Esophagus squamous epithelium (tissue), 5 donors: ENCODE data around the gene SLC1A3. TPM values are rescaled to one million over a fixed set of nuclear protein-coding genes. Genes with fewer than 3 reads are reported as not detected.

Experiments used
- DNase-seq: peaks from one replicate; lab custom pipeline; 2025; lab: John Stamatoyannopoulos, UW
- H3K27ac ChIP-seq, 4 donors: fragments of 200-600 bp; sonication (generic); one replicate each; pipeline ENCODE4 v1.5.1; 2016 to 2019; ENCODE audit warnings: mild to moderate bottlenecking in 1 of 4
- H3K27me3 ChIP-seq, 4 donors: fragments of 200-600 bp; sonication (generic); 1 replicate in 3 of 4; 2 replicates in 1 of 4; pipeline versions ENCODE4 v1.5.1 to v1.6.0; 2017 to 2021; ENCODE audit warnings: antibody characterized with exemption in 1 of 4
- H3K36me3 ChIP-seq, 3 donors: fragments of 200-600 bp; sonication (generic); one replicate each; pipeline ENCODE4 v1.5.1; 2016 to 2019
- H3K4me1 ChIP-seq, 3 donors: fragments of 200-600 bp; sonication (generic); one replicate each; pipeline ENCODE4 v1.5.1; 2017 to 2019
- H3K4me3 ChIP-seq, 4 donors: fragments of 200-600 bp; sonication (generic); 1 replicate in 3 of 4; 2 replicates in 1 of 4; pipeline ENCODE4 v1.5.1; 2016 to 2019; ENCODE audit warnings: mild to moderate bottlenecking in 2 of 4, moderate library complexity in 1 of 4
- H3K9me3 ChIP-seq, 3 donors: fragments of 200-600 bp; sonication (generic); one replicate each; pipeline ENCODE4 v1.5.1; 2016 to 2019
- POLR2A ChIP-seq, 4 donors: fragments of 450-650 bp; IDR thresholded peaks; one replicate each; pipeline ENCODE4 v1.6.1; 2017; ENCODE audit warnings: antibody characterized with exemption in 4 of 4, mild to moderate bottlenecking in 4 of 4, moderate library complexity in 3 of 4
- WGBS, 2 donors: methylation state at CpG; one replicate each; pipeline ENCODE4 v1.1.5; 2018; 5-methylcytosine and 5-hydroxymethylcytosine counted together
- intact Hi-C: fragments of 100-400 bp; cut with DNase I; formaldehyde crosslinking; loops from one replicate; pipeline ENCODE4 v1.15.0; 2022
- total RNA-seq, 4 donors: library from RNA; depleted of rRNA; stranded (reverse); fragments of >200 nt; gene quantifications; one replicate each; pipeline ENCODE4 v1.1.0, GENCODE V29; 2016
- TF ChIP-seq, protein P1 (sequence below), 6 experiments: fragments of 450-650 bp in 4 of 6; fragments of 200-600 bp in 2 of 6; sonication (generic) in 2 of 6; IDR thresholded peaks; one replicate each; pipeline ENCODE4 v1.5.1; 2016 to 2019; ENCODE audit warnings: antibody characterized with exemption in 6 of 6, mild to moderate bottlenecking in 4 of 6, moderate library complexity in 4 of 6
- donor health status: DM: yes; HTN: yes; CAD: no.

Gene SLC1A3
- total RNA-seq, 4 donors from 2014 or later: 16.2 to 54.8 (median 31.4) TPM

DNA sequence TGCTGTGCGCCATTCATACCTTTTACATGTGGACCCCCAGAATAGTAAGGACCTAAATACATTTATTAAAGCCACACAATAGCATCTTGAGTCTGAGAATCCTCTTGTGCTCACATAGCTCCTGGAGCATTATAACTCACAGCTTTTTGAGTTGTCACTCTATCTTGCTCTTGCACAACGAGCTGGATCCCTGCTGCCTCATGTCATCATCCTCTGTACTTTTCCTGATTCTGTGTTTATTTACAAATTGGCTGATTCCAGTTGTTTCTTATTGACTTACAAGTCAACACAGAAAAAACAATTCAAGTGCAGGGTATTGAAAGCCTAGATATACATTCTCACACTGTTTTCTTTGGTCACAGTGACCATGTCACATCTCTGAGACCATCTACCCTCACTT is 112.9 kb downstream of the SLC1A3 start:
- H3K36me3 ChIP-seq: no peaks in the 10 kb centered on the region
- no peak for TF ChIP-seq POLR2A (IDR thresholded peaks at IDR 0.05)
- no peak overlapping the region for H3K4me3 ChIP-seq
- no peaks in the 10 kb centered on the region for H3K27me3 ChIP-seq
- WGBS, 2 donors: 74 to 78% methylated on average over 2 of the region's 2 CpGs
- H3K9me3 ChIP-seq: no peaks in the 10 kb centered on the region
- H3K27ac ChIP-seq: no peak overlapping the region
- intact Hi-C loops: no loop called here
- no peak for DNase-seq
- H3K4me1 ChIP-seq: peaks cover 0 to 24% (median 0%) of the 10 kb centered on the region in 3 donors

DNA sequence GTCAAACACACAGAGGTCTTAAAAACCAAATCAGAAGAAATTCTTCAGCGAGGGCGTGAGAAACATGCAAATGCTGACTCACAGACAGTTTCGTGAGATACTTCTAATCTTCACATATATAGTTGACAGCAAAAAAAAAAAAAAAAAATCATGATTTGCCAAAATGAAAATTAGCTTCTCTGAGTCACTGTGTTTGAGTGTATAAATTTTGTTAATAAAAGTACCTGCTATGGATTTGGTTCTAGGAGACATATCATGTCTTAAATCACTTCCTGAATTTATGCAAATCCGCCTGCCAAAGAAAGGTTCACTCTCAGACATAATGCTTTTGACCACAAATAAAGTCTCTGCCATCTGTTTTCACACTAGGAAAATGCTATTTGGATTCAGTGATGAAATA is 114.3 kb downstream of the SLC1A3 start:
- TF ChIP-seq POLR2A (IDR thresholded peaks at IDR 0.05): no peak
- TF ChIP-seq, protein P1, sequence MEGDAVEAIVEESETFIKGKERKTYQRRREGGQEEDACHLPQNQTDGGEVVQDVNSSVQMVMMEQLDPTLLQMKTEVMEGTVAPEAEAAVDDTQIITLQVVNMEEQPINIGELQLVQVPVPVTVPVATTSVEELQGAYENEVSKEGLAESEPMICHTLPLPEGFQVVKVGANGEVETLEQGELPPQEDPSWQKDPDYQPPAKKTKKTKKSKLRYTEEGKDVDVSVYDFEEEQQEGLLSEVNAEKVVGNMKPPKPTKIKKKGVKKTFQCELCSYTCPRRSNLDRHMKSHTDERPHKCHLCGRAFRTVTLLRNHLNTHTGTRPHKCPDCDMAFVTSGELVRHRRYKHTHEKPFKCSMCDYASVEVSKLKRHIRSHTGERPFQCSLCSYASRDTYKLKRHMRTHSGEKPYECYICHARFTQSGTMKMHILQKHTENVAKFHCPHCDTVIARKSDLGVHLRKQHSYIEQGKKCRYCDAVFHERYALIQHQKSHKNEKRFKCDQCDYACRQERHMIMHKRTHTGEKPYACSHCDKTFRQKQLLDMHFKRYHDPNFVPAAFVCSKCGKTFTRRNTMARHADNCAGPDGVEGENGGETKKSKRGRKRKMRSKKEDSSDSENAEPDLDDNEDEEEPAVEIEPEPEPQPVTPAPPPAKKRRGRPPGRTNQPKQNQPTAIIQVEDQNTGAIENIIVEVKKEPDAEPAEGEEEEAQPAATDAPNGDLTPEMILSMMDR (IDR thresholded peaks at IDR 0.05): no peak
- Histone ChIP-seq H3K4me1 (peaks cover 0 to 24% (median 0%) of the 10 kb centered on the region in 3 donors), H3K27me3 (no peaks in the 10 kb centered on the region), H3K36me3 (no peaks in the 10 kb centered on the region), H3K27ac (no peak overlapping the region), H3K4me3 (no peak overlapping the region), H3K9me3 (no peaks in the 10 kb centered on the region)
- intact Hi-C loops: no loop called here
- 34 to 41% methylated on average over 4 of the region's 4 CpGs for WGBS, 2 donors
- no peak for DNase-seq

DNA sequence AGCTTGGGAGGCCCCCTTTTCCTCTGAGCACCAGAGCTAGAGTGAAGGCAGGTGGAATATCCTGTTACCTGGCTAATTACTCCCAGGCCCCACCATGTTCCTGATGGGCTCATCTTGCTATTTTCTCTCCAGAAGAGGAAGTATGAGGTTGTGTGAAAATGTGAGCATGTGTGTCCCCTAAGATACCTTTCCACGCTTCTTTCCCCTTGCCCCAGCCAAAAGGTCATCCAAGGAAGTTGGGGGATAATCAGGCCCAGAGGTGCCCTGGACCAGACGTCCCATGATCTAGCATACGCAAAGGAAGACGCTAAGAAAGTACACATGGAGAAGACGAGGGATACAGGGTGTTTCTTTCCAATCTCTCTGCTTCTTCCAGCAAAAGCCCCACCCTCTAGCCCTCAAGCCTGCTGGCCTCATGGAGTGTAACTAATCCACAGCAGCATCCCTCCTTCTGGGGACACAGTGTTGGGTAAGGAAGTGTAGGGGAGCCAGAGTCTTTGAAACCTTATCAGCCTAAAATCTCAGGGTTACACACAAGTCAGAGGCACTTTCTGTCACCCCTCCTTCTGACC is 115.3 kb downstream of the SLC1A3 start:
- WGBS, 2 donors: 67 to 76% methylated on average over 4 to 5 of the region's 5 CpGs

DNA sequence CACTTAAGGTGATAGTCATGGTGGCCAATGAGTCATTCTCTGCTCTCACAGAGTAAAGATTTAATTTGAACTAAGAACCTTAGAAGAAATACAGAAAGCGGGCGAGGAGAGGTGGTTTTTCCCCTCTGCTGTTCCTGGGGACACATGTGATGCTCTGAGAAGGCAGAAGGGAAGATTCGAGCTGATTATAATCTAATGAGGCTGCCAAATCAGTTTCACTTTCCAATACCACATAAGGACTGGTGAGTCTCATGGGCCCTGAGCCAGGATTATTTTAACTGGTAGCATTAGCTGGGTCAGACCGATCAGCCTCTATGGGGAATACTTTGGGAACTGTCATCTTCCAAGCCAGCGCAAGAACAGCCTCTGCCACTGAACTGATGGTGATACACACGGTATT is 116.5 kb downstream of the SLC1A3 start:
- Histone ChIP-seq H3K27ac (no peak overlapping the region), H3K36me3 (no peaks in the 10 kb centered on the region), H3K4me1 (peaks cover 0 to 14% (median 0%) of the 10 kb centered on the region in 3 donors), H3K9me3 (no peaks in the 10 kb centered on the region), H3K27me3 (no peaks in the 10 kb centered on the region), H3K4me3 (no peak overlapping the region)
- DNase-seq: no peak
- WGBS, 2 donors: 58 to 67% methylated on average over 6 of the region's 6 CpGs
- TF ChIP-seq POLR2A (IDR thresholded peaks at IDR 0.05): no peak
- TF ChIP-seq, protein P1 (IDR thresholded peaks at IDR 0.05): no peak
- intact Hi-C loops: no loop called here

More for the DNA sequence above, 115.3 kb downstream of the SLC1A3 start:
- no peak overlapping the region for H3K27ac ChIP-seq
- H3K4me3 ChIP-seq: no peak overlapping the region
- H3K27me3 ChIP-seq: no peaks in the 10 kb centered on the region
- TF ChIP-seq, protein P1 (IDR thresholded peaks at IDR 0.05): no peak
- no peak for TF ChIP-seq POLR2A (IDR thresholded peaks at IDR 0.05)
- intact Hi-C loops: no loop called here
- peaks cover 0 to 21% (median 0%) of the 10 kb centered on the region in 3 donors for H3K4me1 ChIP-seq
- no peaks in the 10 kb centered on the region for H3K9me3 ChIP-seq
- no peak for DNase-seq
- H3K36me3 ChIP-seq: no peaks in the 10 kb centered on the region

DNA sequence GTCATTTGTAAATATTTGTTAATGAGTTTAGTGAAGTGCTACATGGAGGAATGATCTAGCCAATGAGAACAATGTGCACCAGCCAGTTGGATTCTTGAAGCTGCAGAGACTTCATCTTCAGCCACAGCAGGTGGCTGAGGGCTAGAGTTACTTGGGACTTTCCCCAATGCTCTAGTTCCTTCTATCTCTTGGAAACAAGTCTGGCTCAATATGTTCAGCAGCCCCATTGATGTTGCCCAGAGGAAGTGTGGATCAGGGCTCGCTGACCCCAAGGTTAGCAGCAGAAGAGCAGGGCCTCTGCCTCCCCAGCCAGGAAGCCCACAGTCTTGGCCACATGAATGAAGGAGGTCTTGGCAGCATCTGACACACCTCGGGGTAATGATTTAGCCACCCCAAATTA is 117.5 kb downstream of the SLC1A3 start:
- peak overlapping the region in 1 of 4 donors; percentile 25 for H3K27ac ChIP-seq
- intact Hi-C loops: no loop called here
- no peaks in the 10 kb centered on the region for H3K27me3 ChIP-seq
- no peak for TF ChIP-seq POLR2A (IDR thresholded peaks at IDR 0.05)
- TF ChIP-seq, protein P1 (IDR thresholded peaks at IDR 0.05): no peak
- peaks cover 0 to 15% (median 0%) of the 10 kb centered on the region in 3 donors for H3K4me1 ChIP-seq
- DNase-seq: no peak
- H3K9me3 ChIP-seq: no peaks in the 10 kb centered on the region
- no peaks in the 10 kb centered on the region for H3K36me3 ChIP-seq
- no peak overlapping the region for H3K4me3 ChIP-seq
- WGBS, 2 donors: 22 to 75% methylated on average over 1 of the region's 2 CpGs
